HT1080 (cell line): ENCODE results near the gene MEIS2. TPM values are rescaled to one million over a fixed set of nuclear protein-coding genes. Genes with fewer than 3 reads are reported as not detected.

Experiments used
- DNase-seq: peaks from one replicate; pipeline ENCODE4 v3.0.0-alpha.2; 2015; ENCODE audit warnings: low read depth
- total RNA-seq: library from RNA; depleted of rRNA; stranded (reverse); fragments of >200 nt; shearing (Covaris generic); gene quantifications from 2 replicates; pipeline ENCODE4 v1.2.3, GENCODE V29; 2014

Gene MEIS2
- total RNA-seq, 1 experiment from 2014 or later = 17.1 TPM

GRCh38 chr15:37077623-37078351 lies 22.6 kb downstream of the MEIS2 start:
- no peak for DNase-seq

GRCh38 chr15:37076543-37076942 lies 23.8 kb downstream of the MEIS2 start:
- DNase-seq = no peak

- no peak for DNase-seq
Measured at GRCh38 chr15:37075777-37076176, 24.6 kb downstream of the MEIS2 start.

DNA sequence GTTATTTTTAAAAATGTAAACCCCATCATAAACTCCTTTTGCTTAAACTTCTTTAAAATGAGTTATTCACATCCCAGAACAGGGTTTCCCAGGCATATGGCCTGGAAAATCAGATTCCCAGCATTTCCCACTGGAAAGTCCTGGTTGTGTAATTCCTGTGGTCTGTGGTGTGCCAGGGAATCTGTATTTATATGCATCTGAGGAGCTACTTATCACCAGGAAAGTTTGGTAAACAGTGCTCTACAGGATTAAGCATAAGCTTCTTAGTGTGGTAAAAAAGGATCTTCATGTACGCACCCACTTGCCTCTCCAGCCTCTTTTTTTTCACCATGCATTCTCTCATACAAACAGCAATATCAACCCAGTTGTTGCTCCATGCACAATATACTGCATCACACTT lies 28.2 kb downstream of the MEIS2 start:
- DNase-seq = no peak

GRCh38 chr15:37071134-37071533 lies 29.2 kb downstream of the MEIS2 start:
- DNase-seq = no peak

DNA sequence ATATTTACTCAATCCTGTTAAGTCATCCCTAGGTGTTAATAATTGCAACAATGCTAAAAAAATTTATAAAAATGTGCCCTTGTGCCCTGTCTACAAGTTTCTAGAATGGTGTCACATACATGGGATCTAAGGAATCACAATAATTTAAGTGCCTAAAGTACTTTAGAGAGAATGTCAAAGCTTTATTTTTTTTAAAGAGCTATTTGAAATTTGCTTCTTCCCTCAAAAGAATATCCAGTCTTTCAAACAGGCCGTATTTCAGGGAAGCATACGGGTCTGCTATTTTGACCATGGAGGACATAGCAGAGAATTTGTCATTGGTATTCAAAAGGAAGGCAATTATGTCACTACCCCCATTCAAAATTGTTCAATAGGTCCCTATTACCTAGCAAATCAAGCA lies 29.7 kb downstream of the MEIS2 start:
- no peak for DNase-seq

- no peak for DNase-seq
Measured at GRCh38 chr15:37061996-37062395, 38.4 kb downstream of the MEIS2 start.

GRCh38 chr15:37059086-37059485 lies 41.3 kb downstream of the MEIS2 start:
- DNase-seq = peak; percentile 73

DNA sequence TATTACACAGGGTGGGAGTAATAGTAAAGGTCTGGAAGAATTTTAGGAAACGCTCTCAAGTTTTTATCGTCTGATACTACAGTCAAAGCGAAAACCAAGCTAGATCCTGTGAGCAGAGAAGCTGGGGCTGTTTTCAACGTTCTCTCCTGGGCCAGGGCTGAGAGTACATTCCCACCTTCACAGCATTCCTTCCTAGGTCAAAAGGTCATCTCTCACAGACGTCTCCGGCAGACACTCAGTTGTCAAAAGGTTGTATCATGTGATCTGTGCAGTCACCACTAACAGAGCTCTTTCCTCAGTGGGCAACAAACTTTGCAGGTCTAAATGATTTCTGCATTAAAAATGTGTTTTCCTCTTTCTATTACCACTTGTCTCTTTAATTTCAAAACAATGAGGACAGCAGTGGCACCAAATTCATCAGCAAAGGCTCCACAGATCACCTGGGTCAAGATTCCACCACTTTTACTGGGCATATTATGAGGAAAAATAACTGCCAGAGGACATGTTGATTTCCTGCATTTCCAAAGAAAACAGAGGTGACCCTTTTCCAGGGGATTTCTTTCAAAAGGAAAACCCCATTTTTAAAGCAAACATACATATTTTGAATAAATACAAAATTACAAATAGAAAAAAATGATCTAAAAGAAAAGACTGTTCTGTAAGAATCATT lies 41.9 kb downstream of the MEIS2 start:
- DNase-seq = no peak

- DNase-seq = no peak
Measured at GRCh38 chr15:37057831-37058230, 42.5 kb downstream of the MEIS2 start.

DNA sequence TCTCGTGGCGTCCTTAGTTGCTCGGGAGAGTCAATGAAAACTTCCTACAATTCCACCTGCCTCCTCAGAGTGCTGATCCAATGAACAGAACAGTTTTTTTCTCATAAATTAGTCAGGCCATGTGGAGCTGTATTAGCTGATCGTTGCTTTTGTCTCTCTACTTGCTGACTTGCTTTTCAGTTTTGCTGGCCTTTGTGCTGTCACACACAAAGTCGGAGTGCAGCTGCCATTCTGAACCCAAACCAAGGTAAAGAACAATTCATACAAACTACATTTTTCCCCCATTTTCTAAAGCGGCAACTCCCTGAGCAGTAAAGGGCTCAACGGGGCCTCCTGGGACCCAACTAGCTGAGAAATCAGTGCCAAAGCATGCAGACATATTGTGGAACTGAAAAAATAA lies 43.1 kb downstream of the MEIS2 start:
- no peak for DNase-seq

DNA sequence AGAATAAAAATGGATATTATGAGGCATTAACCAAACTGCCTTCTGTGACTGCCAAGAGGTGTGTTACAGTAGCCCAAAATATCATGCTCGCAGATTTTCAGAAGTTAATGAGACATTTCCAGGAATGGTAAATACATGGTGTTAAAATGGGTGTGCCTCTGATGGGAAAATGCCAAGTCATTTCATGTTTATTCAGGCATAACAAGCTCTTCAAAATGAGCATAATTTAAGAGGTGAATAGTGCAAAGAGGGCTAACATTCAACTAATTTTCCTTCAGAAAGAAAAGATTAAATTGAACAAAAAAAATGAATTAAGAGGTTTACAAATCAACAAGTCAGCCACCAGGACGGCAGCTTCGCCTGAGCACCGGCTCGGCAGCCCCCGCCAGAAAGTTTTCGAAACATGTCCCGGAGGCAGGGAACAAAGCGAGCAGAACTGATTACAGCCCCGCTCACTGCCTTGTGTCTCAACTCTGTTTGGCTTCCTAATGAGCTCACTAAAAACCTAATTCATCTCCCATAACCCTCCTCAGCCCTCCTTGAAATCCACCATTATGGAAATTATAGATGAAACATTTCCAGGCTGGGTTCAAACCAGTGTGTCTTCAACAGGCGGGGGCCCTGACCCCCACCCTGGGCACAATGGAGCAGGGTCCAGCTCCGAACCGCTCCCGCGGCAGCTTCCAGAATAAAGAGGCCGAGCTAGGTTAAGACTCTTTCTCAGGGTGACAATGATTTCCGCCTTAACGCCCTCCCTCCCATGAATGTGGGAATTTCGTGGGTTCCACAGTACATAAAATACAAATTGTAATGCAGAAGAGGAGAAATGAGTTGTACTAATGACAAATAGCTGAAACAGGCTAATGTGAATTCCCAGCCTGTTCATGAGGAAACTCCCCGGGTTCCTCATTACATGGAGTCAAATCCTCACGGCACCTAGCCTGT lies 43.9 kb downstream of the MEIS2 start:
- DNase-seq = no peak

GRCh38 chr15:37055481-37055880 lies 44.9 kb downstream of the MEIS2 start:
- DNase-seq = no peak

DNA sequence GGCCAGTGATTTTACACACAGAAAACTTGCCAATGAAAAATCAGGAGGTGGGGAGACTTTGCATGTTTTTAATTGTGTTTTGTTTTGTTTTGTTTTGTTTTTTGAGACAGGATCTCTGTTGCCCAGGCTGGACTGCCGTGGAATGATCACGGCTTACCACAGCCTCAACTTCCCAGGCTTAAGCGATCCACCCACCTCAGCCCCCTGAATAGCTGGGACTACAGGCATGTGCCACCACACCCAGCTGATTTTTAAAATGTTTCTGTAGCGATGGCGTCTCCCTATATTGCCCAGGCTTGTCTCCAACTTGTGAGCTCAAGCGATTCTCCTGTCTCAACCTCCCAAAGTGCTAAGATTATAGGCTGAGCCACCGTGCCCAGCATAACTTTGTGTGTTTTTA lies 46.0 kb downstream of the MEIS2 start:
- no peak for DNase-seq

DNA sequence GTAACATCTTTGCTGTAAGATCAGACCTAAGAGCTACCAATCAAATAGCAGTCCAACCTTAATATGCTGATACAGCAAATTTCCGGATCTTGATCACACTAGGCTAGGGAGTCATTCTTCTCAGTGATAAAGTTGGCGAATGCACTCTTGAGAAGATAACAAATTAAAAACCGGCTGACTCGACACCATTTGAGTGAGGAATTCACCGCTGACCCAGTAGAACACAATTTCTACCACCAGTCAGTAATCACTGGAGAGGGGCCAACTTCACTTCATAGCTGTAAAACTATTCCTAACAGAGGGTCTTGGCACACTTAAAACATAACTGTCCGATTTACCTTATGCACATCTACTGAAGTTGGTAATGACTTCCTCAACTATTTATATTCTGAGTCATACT lies 47.2 kb downstream of the MEIS2 start:
- no peak for DNase-seq

DNA sequence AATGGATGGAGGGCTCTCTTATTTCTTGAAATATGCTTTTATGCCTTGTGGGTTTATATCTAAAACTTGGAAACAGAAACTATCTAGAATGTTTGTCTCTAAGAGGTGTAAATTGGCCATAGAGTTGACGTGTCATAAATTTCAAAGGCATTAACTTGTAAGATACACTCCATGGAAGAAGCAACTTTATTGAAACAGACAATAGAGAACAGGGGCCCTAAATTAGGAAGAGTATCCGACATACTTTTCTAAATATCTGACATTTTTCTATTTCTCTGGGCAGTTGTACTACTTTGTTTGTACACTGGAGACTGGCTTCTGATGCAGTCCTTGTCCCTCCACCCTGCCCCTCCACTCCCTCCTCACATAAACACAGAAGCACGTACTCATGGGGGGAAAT lies 50.0 kb downstream of the MEIS2 start:
- DNase-seq = no peak

- no peak for DNase-seq
Measured at GRCh38 chr15:37046876-37047614, 53.3 kb downstream of the MEIS2 start.

GRCh38 chr15:37045859-37046740 lies 54.2 kb downstream of the MEIS2 start:
- DNase-seq = no peak

DNA sequence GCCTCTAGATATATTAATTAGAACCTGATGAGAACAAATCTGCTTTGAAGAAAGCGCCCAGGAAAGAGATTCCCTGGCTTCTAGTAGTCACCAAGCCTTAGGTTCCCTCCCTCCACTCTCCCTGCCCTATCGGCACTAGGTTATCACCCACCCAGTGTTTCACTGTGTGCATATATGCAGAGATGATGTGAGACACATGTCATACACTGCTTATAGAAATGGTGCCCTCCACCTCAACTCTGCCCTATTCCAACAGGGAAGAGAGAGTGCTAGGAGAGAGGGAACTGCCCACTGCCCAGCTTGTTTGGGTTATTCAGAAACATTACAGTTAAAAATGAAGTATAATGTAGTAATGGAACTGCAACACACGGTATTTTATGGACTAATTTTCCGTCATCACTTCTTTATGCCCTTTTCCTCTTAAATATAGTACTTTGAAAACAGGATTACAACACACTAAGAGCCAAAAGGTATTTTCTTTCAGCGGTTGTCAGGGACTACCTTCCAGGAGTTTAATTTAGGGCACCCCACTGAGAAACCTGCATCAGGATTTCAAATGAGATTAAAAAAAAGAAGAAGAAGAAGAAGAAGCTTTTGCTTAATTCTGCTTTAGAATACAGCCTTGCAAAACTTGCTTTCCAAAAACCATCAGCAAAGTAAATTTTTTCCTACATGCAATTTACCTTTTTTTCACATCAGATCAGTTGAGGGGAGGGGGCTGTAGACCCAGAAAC lies 55.3 kb downstream of the MEIS2 start:
- DNase-seq = no peak

DNA sequence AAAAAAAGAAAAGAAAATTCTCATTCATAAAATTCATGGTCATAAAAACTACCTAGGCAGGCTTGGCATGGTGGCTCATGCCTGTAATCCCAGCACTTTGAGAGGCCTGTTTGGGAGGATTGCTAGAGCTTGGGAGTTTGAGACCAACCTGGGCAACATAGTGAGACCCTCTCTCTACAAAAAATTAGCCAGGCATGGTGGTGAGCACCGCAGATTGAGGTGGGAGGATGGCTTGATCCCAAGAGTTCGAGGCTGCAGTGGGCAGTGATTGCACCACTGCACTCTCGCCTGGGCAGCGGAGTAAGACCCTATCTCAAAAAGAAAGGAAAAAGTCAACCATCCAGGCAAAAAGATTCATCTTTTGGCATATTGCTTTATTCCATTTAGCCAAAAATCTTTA lies 58.5 kb downstream of the MEIS2 start:
- DNase-seq = no peak
